HG03460 (cell line): ENCODE measurements around the gene ATRIP.

ENCODE experiments used
- ATAC-seq: cut with Tn5 transposase; IDR thresholded peaks from one replicate; pipeline ENCODE4 v1.9.1; 2021; ENCODE audit not compliant: unreplicated experiment

The ATRIP gene

GRCh38 chr3:48501196-48501595 lies 54.7 kb downstream of the ATRIP start:
- ATAC-seq = no peak

GRCh38 chr3:48502121-48502520 lies 55.6 kb downstream of the ATRIP start:
- no peak for ATAC-seq

GRCh38 chr3:48502728-48503168 lies 56.2 kb downstream of the ATRIP start:
- no peak for ATAC-seq

GRCh38 chr3:48503401-48504050 lies 57.0 kb downstream of the ATRIP start:
- no peak for ATAC-seq

- ATAC-seq = no peak
These were observed 57.8 kb downstream of the ATRIP start, which contains the start of gene SHISA5 for GRCh38 chr3:48504051-48504946. Gene SHISA5, minus strand, starts transcription at chr3:48504174. Its CDS starts 80 bp downstream, at chr3:48504094.

GRCh38 chr3:48505146-48505545 lies 58.6 kb downstream of the ATRIP start:
- ATAC-seq = no peak

- ATAC-seq = no peak
These were observed 59.5 kb downstream of the ATRIP start for GRCh38 chr3:48505968-48506504.

- peak; percentile 69 for ATAC-seq
These were observed 60.9 kb downstream of the ATRIP start for GRCh38 chr3:48507256-48508061.

- no peak for ATAC-seq
These were observed 65.0 kb downstream of the ATRIP start for GRCh38 chr3:48511551-48511950.

- no peak for ATAC-seq
These were observed 68.1 kb downstream of the ATRIP start for GRCh38 chr3:48514431-48515227.
